Stimulated activated CD8-positive, alpha-beta memory T cell treated with anti-CD3 and anti-CD28 coated beads, Interleukin-15, amount 100 ng/mL, for 48 hours (primary cell): ENCODE results near the gene TSPOAP1.

Experiments used
- DNase-seq, 2 donors: peaks; one replicate each; pipeline ENCODE4 v3.0.0-alpha.2; 2020; ENCODE audit warnings: low read depth in 2 of 2

TSPOAP1 gene

DNA sequence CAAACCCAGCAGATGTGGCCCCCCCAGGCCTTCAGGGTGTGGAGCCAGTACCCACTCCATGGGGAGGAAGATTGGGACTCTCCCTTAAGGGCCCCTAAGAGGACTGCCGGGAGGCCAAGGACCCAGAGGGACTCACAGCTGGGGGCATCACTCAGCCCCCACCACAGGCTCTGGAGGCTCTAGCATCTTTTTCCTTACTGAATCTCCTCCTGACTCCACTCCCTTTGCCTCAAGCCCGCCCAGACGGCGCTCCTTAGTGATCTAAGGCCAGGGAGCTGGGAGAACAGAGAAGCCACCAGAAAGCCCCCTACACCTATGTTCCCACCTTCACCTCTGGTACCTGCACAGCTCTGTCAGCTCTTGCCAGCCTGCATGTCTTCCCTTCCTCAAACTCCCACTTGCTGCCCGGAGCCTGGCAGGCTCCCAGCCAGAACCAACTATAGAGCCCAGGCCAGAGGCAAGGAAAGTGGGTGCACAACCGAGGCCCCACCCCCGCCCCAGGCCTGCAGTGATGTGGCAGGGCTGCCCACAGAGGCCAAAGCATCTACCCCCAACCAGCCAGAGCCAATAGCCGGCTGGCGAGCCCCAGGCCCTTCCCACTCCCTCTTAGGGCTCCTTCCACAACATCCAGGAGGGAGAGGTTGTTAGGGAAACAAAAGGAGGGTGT lies 25.5 kb downstream of the TSPOAP1 start:
- no peak for DNase-seq

DNA sequence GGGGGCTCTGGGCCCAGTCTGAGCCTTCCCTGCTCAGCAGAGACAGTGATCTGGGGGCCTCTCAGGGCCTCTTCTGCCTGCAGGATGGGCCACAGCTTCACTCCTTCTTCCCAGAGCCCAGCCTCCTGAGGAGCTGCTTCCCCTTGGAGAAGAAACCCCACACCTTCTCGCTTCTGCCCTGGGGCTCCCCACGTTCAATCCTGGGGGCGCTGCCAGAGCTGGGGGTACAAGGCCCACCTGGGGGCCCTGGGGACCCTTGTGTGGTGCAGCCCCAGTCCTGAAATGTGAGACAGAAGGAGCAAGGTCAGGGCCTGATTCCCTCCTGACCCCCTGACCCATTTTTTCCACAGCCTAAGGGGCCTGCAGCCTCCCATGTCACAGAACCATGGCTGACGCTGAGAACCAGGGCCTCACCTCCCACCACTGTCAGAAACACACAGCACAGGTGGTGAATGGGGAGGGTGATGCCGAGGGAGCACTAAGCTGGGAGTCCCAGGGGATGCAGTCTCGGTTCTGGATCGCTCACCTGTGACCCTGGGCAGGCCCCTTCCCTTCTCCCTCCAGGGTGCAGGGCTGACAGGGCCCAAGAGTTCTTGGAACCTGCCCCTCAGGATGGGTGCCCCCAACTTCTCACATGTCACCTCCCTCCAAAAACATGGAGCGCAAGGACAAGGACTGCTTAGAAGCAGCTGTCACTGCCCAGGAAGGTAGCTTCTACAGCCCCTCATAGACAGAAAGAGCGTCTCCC lies 26.2 kb downstream of the TSPOAP1 start:
- no peak for DNase-seq

GRCh38 chr17:58301504-58302150 lies 27.0 kb downstream of the TSPOAP1 start:
- no peak for DNase-seq

DNA sequence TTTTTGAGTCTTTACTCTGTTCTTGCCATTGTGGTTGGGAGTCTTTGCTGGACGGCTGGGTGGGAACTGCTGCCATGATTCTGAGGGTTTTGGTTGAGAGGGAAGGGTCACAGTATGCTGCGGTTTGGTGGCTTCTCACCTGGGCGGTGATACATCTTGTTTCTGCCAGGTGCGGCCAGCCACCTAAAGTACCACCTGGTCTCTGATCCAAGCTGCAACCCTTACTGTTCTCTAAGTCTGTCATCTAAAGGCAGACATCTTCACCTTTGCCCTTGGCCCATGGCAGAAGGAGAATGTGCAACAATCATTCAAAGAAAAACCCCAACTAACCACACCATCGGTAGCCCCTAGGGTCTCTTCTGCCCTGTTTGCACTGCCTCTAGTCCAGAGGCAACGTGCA lies 28.3 kb downstream of the TSPOAP1 start:
- no peak for DNase-seq

DNA sequence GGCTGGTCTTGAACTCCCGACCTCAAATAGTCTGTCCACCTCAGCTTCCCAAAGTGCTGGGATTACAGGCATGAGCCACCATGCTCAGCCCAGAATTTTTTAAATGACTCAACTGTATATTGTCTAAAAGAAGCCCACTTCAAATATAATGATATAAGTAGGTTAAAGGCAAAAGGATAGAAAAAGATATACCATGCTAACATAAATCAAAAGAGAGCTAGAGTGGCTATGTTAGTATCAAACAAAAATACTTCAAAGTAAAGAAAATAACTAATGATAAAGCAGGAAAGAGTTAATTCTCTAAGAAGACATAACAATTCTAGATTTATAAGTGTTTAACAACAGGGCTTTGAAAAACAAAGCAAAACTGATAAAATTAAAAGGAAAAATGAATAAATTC lies 34.6 kb downstream of the TSPOAP1 start:
- DNase-seq: no peak

GRCh38 chr17:58291246-58291645 lies 37.3 kb downstream of the TSPOAP1 start:
- DNase-seq: no peak

- no peak for DNase-seq
These were observed 38.7 kb downstream of the TSPOAP1 start for GRCh38 chr17:58289869-58290268.

- DNase-seq: no peak
These were observed 43.2 kb downstream of the TSPOAP1 start for GRCh38 chr17:58285422-58285810.

DNA sequence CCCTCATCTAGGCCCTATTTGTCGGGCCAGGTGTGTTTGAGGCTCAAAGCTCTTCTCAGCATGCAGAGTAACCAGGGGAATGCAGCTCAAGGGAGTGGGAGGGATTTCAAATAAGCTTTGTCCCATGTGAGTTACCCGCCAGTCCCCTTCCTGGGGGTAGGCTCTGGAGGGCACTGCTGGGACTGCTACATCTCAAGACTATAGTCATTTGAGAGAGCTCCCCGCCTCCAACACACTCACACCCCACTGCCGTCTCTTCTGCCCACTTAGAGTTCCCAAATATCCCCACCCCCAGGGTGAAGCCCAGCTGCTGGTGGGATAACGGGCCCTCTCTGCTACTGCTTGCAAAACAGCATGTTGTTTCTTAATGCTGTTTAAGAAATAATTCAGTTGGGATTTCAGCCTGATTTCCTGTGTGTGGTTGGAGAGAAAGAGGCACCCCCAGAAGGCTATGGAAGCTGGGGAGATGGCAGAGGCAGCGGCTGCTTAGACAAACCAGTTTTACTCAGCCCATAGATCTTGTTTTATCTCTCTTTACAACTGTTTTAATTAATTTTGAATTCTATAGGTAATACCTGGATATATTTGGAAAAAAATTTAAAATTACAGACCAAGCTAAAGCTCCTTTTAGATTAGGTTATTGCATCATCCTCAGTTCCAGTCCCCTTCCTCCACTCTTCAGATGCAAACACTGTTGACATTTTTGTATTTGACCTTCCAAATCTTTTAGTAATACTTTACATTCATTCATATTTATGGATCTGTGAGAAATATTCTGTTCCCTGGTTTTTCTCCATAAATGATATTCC lies 43.8 kb downstream of the TSPOAP1 start:
- no peak for DNase-seq

DNA sequence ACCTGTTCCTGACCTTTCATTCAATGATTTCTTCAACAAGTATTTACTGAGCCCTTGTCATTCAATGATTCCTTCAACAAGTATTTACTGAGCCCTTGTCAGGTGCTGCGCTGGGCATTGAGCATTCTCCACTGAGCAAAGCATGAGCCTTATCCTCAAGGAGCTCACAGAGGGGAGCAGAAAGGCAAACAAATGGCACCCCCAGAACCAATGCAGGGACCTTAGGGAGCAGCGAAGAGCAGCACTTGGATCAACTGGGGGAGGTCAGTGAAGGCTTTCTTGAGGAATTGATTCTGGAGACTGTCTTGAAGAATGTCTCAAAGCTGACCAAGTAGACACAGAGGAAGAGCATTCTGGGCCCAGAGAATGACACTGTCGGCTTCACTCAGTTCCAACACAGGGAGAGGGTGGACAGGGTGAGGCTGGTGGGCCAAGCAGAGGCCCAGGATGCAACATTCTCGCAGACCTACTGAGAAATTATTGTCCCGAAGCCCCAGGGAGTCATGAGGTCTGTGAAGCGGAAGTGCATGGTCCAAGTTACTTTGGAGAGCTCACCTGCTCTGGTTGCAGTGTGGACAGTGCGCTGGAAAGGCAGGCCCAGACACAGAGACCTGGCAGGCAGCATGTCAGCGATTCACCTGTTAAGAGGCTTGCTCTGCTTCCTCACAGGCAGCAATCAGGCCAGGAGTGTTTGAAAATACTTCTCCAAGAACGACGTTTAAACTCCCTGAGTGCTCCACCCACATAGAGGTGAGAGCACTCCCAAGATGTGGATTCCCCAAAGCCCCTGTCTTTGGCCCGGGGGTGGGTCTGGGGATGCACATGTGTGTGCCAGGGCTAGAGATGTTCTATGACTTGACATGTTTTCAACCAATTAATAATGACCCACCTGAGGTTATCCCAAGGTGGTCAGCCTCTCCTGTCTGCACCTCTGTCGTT lies 44.7 kb downstream of the TSPOAP1 start:
- DNase-seq: no peak

DNA sequence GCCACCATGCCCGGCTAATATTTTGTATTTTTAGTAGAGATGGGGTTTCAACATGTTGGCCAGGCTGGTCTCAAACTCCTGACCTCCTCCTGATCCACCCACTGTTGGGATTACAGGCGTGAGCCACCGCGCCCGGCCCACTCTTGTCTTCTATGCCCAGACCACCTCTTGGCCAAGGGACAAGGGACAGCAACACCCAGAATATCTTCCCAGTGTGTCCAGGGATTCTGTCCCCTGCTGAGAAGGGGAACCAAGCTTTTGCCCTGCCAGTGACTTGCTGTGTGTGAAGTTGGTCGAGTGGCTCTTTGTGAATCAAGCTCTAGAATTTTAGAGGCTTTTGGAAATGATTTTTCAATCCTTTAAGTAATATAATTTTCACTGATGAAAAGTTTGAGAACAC lies 46.2 kb downstream of the TSPOAP1 start:
- no peak for DNase-seq

GRCh38 chr17:58281511-58282011 lies 47.0 kb downstream of the TSPOAP1 start:
- DNase-seq: no peak

DNA sequence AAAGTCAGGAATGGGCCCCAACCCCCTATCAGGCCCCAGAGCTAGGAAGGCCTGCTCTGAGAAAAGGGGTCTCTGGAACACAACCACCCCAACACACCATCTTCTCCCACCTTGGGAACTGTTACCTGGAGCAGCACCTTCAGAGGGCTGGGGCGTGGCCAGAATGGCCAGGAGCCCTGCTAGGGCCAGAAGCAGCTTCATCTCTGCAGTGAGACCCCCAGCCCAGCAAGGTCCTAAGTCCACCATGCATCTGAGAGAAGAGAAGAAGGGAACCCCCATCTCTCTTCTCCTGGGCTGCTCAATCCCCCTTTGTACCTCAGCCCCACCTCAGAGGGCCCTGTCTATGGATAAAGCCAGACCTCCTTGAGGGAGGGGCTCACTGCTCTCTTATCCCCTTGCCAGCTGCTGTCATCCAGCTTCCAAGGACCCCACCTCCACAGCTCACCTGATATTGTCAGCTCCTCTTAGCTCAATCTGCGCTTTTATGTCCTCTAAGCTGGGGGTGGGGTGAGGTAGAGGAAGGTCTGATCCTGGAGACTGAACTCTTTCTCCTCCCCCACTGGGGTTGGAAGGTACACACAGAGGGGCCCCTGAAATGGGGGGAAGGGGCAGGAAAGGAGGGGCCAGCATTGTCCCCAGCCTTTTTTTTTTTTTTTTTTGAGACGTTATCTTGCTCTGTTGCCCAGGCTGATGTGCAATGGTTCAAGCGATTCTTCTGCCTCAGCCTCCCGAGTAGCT lies 47.9 kb downstream of the TSPOAP1 start, which contains the start of gene MPO:
Gene MPO, minus strand, starts transcription at position 456 of the 738 bp plus-strand sequence. Its CDS starts 177 bp downstream, at position 279.
- DNase-seq: no peak

DNA sequence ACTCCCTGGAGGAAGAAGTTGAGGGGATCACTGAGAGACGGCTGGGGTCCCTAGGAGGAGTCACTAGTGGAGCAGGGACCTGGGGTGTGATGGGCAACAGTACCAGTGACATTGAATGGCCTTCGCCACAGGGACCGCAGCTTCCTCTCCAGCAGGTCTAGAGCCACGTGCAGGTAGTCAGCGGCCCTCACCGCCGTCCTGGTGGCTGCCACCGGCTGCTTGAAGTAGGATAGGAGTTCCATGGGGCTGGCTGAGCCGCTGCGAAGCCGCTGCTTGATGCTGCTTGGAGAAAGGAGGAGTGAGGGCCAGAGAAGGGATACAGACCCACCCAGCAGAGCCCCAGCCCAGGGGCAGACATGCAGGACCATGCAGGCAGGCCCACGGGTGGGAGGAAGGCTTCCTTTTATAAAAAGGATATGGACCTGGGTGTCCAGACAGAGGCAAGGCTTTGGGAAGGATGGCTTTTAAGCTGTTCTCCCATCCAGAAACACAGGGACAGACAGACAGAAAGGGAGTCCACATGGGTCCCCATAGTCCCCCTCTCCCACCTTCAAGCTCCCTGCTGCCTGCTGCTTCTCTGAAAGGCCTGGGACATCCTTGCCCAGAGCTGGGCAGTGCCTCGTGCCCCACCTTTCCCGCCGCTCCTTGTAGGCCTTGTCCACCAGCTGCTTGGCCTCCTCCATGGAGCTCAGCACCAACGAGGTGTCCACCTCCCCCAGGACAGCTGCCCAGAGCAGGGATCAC lies 48.7 kb downstream of the TSPOAP1 start:
- DNase-seq: no peak

DNA sequence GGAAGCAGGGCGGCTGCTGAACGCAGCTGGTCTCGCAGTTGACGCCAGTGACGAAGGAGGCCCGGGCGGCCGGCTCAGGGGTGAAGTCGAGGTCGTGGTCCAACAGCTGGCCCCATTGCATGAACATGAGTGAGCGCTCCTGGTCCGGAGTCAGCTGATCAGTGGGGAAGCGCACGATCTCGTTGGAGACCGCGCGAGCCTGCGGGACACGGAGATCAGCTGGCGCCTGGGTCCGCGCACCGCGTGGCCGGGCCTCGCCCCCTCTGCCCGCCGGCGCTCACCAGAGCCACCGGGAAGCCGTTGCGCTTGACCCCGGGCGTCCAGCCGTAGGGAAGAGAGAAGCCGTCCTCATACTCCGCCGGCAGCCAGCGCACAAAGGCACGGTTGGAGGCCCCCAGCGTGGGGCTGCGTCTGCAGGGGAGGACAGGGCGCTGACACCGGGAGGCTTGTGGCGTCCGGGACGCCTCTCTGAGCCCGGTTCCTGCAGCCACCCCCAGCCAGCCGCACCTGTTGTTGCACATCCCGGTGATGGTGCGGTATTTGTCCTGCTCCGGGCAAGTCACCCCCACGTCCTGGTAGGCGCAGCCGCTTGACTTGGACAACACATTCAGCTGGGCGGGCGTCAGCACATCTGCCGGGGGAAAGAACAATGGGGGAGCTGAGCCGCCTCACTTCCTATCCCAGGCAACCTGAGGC lies 49.4 kb downstream of the TSPOAP1 start:
- DNase-seq: no peak

DNA sequence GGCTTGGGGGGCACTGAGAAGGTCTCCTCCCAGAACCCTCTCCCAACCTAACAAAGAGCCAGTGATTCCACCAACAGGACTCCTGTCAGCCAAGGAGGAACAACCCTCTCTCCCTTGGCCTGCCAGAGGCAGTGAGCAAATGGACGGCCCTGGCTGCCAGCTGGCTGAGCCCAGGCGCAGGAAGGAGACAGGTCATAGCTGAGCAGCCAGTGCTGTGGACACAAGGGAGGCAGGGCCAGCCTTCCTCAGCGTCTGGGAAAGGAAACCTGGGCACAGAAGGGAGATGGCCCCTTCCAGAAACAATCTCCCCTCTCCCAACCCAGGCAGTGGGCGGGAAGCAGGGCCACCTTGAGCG lies 50.0 kb downstream of the TSPOAP1 start:
- DNase-seq: no peak

DNA sequence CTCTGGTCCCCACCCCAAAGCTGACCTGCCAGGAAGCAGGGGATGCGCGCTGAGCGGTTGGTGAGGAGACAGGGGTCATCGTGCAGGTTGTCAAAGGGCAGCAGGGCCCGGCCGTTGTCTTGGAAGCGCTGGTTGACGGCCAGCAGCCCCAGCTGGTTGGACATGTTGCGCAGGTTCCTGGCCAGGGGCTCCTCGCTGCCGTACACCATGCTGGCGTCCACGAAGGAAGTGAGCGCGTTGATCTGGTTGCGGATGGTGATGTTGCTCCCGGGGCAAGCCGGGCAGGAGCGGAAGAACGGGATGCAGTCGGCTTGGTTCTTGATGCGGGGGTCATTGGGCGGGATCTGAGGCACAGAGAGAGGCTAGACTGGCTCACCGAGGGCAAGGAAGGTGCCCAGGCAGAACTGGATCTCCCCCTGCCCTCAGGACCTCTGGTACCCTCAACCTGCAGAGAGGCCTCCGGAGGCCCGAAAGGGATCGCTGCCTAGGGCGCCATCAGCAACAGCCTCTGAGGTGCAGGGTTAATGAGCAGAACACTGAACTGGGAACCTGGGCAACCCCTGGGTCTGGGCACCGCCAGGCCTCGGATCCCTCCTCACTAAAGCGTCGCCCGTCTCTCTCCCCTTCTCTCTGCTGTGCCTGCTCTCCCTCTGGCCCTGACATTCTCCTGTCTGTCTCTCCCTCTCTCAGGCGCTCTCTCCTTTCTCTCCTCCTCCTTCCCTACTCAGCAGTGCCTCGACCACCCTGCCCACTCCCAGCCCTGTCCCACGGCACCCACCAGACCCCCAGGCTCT lies 50.6 kb downstream of the TSPOAP1 start:
- no peak for DNase-seq
